ENCODE measurements around the gene CDCA4. TPM values are rescaled to one million over a fixed set of nuclear protein-coding genes. Genes with fewer than 3 reads are reported as not detected.

Gene CDCA4
- total and polyA plus RNA-seq, 2 donors (not counting 1 experiment from before 2014, with no cell fraction given) = 6.3 to 11.7 TPM

DNA sequence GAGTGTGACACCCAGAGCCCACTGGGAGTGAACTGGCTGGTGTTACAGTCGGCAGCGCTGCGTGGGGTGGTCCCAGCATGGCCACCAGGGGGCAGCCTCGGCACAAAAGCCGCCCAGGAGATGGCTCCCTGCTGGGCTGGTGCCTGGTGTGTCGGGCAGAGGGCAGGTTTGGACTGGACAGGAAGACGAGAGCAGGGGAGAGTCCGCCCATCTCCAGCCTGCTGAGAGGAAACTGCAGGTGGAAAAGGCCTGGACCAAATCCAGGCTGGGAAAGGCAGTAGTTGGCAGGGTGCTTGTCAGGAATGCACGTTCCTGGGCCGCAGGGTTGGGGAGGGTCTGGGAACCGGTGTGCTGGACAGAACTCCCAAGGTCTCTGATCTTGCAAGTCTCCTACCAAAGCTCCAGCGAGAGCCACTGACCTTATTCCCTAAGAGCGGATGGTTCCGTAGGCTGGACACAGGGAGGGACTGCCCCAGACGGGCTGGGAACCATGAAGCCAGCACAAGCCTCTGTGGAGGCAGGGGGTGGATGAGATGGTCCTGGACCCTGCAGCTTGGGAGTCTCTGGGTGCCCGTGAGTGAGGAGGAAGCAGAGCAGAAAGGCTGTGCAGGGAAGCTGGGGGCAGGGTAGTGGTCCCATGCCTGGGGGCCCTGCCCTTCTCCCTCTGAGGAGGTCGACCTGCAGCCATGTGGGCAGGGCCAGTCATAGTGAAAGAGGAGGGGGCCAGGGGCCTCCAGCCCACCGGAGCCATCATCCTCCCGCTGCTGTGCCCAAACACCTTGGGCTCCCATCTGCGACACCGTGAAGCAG is 44.5 kb downstream of the CDCA4 start:
- peak; percentile 77 for ATAC-seq (ENCODE audit: low read depth)
- Mint-ChIP-seq H3K27ac (peak overlapping the region; percentile 38), H3K9me3 (ENCODE audit: insufficient read depth) (no peaks in the 10 kb centered on the region), H3K27me3 (peaks cover 29% of the 10 kb centered on the region), H3K4me1 (peaks cover 12% of the 10 kb centered on the region), H3K4me3 (peak overlapping the region; percentile 82)
- DNase-seq = peak; percentile 87
- Histone ChIP-seq H3K9ac (ENCODE audit: low read length) (no peak overlapping the region), H3K27ac (ENCODE audit: low read length in 2 of 2) (no peak overlapping the region), H3K9me3 (ENCODE audit: control extremely low read depth in 1 of 3, control insufficient read depth in 2 of 3, insufficient read depth in 1 of 3, low read length in 2 of 3) (peaks cover 0 to 11% (median 0%) of the 10 kb centered on the region in 3 donors), H3K4me1 (ENCODE audit: control insufficient read depth in 2 of 2, insufficient read depth in 2 of 2, low read length in 2 of 2) (peaks cover 20 to 24% of the 10 kb centered on the region in 2 donors), H2AFZ (ENCODE audit: insufficient read depth, low read depth, low read length, poor library complexity, severe bottlenecking) (no peak overlapping the region), H3K4me2 (replicated peaks; ENCODE audit: low read depth, low read length, poor library complexity, severe bottlenecking) (peak overlapping the region; percentile 19), H4K20me1 (ENCODE audit: control insufficient read depth, insufficient read depth, low read length, poor library complexity, severe bottlenecking) (peaks cover 9% of the 10 kb centered on the region), H3K27me3 (replicated peaks in 1 of 4; ENCODE audit: control extremely low read depth in 1 of 4, control insufficient read depth in 3 of 4, insufficient read depth in 4 of 4, low read length in 3 of 4) (peaks cover 0 to 32% (median 15%) of the 10 kb centered on the region in 4 experiments), H3K79me2 (ENCODE audit: control insufficient read depth, insufficient read depth, low read length) (no peaks in the 10 kb centered on the region), H3K4me3 (ENCODE audit: control extremely low read depth in 1 of 5, extremely low read depth in 1 of 5, insufficient read depth in 1 of 5, low read depth in 2 of 5, low read length in 4 of 5) (no peak overlapping the region), H3K36me3 (replicated peaks in 1 of 2; ENCODE audit: control extremely low read depth in 1 of 2, control insufficient read depth in 1 of 2, extremely low read depth in 1 of 2, insufficient read depth in 2 of 2, low read length in 1 of 2) (no peaks in the 10 kb centered on the region)
- 48% methylated on average over 21 of the region's 21 CpGs for WGBS (ENCODE audit: insufficient coverage)
- intact Hi-C loops (cut with micrococcal nuclease) = loop anchor here (1.0 to 2.0 kb wide), 4 partner anchors 44 to 114 kb away; partner anchors contain the start of gene CDCA4
- ChIA-PET POLR2A (no interaction called here), CTCF (interaction anchor here (0.6 to 6.7 kb wide), 17 partner anchors 9 to 111 kb away, joined by 3 to 132 read pairs (median 4); partner anchors contain the start of genes CLBA1 and PLD4)
- no peak for TF ChIP-seq EZH2 (IDR thresholded peaks at IDR 0.05; ENCODE audit: borderline replicate concordance, insufficient read depth, low read depth, low read length, poor library complexity, severe bottlenecking)
- TF ChIP-seq, protein P1, sequence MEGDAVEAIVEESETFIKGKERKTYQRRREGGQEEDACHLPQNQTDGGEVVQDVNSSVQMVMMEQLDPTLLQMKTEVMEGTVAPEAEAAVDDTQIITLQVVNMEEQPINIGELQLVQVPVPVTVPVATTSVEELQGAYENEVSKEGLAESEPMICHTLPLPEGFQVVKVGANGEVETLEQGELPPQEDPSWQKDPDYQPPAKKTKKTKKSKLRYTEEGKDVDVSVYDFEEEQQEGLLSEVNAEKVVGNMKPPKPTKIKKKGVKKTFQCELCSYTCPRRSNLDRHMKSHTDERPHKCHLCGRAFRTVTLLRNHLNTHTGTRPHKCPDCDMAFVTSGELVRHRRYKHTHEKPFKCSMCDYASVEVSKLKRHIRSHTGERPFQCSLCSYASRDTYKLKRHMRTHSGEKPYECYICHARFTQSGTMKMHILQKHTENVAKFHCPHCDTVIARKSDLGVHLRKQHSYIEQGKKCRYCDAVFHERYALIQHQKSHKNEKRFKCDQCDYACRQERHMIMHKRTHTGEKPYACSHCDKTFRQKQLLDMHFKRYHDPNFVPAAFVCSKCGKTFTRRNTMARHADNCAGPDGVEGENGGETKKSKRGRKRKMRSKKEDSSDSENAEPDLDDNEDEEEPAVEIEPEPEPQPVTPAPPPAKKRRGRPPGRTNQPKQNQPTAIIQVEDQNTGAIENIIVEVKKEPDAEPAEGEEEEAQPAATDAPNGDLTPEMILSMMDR (IDR thresholded peaks at IDR 0.05) = peak; percentile 91
